K562 (cell line): Measurements from ENCODE around the gene ITGAX.

ENCODE experiments used
- CTCF ChIP-seq, 3 experiments: IDR thresholded peaks in 2 of 3; conservative IDR thresholded peaks in 1 of 3; 2 replicates each; pipeline ENCODE4 v1.5.1; 2011 to 2012; ENCODE audit warnings: low read length in 3 of 3, mild to moderate bottlenecking in 3 of 3, control low read depth in 2 of 3, improper control_type of control experiment in 1 of 3, inconsistent platforms in 1 of 3, low read depth in 1 of 3, mixed read lengths in 1 of 3, moderate library complexity in 1 of 3; ENCODE audit not compliant: insufficient read depth in 2 of 3
- EP300 ChIP-seq: IDR thresholded peaks from 2 replicates; pipeline ENCODE4 v1.6.1; 2012; ENCODE audit warnings: low read length, improper control_type of control experiment
- JUN ChIP-seq, 2 experiments: sonication (generic) in 1 of 2; formaldehyde crosslinking in 1 of 2; IDR thresholded peaks; 2 replicates each; pipeline versions ENCODE4 v1.6.1 to v1.8.0; 2012 to 2022; ENCODE audit warnings: borderline replicate concordance in 2 of 2, mild to moderate bottlenecking in 2 of 2, improper control_type of control experiment in 1 of 2, low read depth in 1 of 2, low read length in 1 of 2, missing genetic modification reagents in 1 of 2
- MYC ChIP-seq, 2 experiments: fragments of 250-450 bp in 1 of 2; sonication (Bioruptor Pico) in 1 of 2; IDR thresholded peaks; 2 replicates each; pipeline versions ENCODE4 v1.5.1 to v1.6.1; 2012 to 2021; ENCODE audit warnings: low read depth in 2 of 2, borderline replicate concordance in 1 of 2, improper control_type of control experiment in 1 of 2, low read length in 1 of 2, mild to moderate bottlenecking in 1 of 2, moderate library complexity in 1 of 2
- RAD21 ChIP-seq, 2 experiments: fragments of 250-450 bp in 1 of 2; fragments of 450-650 bp in 1 of 2; sonication (Bioruptor Pico) in 1 of 2; formaldehyde crosslinking in 1 of 2; IDR thresholded peaks in 1 of 2; conservative IDR thresholded peaks in 1 of 2; 2 replicates each; pipeline versions ENCODE4 v1.4.0 to v1.8.0; 2020 to 2022; ENCODE audit warnings: mild to moderate bottlenecking in 2 of 2, moderate library complexity in 1 of 2

DNA sequence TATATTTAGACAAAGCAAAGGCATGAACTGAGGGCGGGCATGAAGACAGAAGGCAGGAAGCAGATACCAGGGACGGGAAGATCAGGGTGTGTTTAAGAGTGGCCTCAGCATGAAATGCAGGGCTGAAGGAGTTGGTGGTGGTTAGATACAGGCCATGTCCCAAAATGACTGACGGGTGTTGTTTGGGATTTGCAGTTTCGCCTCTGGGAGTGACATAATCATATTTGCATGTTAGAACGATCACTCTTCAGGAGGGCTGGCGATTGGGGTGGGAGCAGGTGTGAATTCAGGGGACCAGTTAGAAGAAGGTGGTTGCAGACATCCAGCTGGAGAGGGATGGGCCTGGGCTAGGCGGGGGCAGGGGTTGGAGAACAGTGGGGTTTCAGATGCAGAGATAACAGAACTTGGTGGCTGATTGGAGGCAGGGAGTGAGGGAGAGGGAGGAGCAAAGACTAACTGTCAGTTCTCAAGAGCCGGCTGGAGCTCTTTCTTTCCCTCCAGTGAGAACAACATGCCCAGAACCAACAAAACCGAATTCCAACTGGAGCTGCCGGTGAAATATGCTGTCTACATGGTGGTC is 27.2 kb upstream of the ITGAX start:
- no peak for TF ChIP-seq MYC (IDR thresholded peaks at IDR 0.05; ENCODE audit: low read depth, low read length)
- TF ChIP-seq MYC (CRISPR knock-in tag; IDR thresholded peaks at IDR 0.05; ENCODE audit: borderline replicate concordance, low read depth): no peak
- no peak for TF ChIP-seq EP300
- no peak for TF ChIP-seq RAD21 (CRISPR knock-in tag; conservative IDR thresholded peaks at IDR 0.05 in 1 of 2, IDR thresholded peaks at IDR 0.05 in 1 of 2)
- TF ChIP-seq CTCF (IDR thresholded peaks at IDR 0.05 in 2 of 3, conservative IDR thresholded peaks at IDR 0.05 in 1 of 3; ENCODE audit: insufficient read depth in 2 of 3, low read depth in 1 of 3, low read length in 3 of 3): no peak
- no peak for TF ChIP-seq JUN (IDR thresholded peaks at IDR 0.05; ENCODE audit: borderline replicate concordance, low read depth, low read length)
- TF ChIP-seq JUN (CRISPR knock-in tag; IDR thresholded peaks at IDR 0.05; ENCODE audit: borderline replicate concordance): no peak
